GM12874 (cell line): ENCODE data around the gene PDS5B.

Source experiments
- TF ChIP-seq, protein P1 (sequence below): IDR thresholded peaks from 2 replicates; pipeline ENCODE4 v1.5.1; 2011; ENCODE audit warnings: low read depth, mild to moderate bottlenecking, control low read depth, low read length, moderate library complexity; ENCODE audit not compliant: insufficient read depth

PDS5B gene

GRCh38 chr13:32790731-32791130 lies 204.5 kb downstream of the PDS5B start:
- TF ChIP-seq, protein P1, sequence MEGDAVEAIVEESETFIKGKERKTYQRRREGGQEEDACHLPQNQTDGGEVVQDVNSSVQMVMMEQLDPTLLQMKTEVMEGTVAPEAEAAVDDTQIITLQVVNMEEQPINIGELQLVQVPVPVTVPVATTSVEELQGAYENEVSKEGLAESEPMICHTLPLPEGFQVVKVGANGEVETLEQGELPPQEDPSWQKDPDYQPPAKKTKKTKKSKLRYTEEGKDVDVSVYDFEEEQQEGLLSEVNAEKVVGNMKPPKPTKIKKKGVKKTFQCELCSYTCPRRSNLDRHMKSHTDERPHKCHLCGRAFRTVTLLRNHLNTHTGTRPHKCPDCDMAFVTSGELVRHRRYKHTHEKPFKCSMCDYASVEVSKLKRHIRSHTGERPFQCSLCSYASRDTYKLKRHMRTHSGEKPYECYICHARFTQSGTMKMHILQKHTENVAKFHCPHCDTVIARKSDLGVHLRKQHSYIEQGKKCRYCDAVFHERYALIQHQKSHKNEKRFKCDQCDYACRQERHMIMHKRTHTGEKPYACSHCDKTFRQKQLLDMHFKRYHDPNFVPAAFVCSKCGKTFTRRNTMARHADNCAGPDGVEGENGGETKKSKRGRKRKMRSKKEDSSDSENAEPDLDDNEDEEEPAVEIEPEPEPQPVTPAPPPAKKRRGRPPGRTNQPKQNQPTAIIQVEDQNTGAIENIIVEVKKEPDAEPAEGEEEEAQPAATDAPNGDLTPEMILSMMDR = no peak

- TF ChIP-seq, protein P1 = no peak
Measured at GRCh38 chr13:32791545-32792172, 205.4 kb downstream of the PDS5B start.

DNA sequence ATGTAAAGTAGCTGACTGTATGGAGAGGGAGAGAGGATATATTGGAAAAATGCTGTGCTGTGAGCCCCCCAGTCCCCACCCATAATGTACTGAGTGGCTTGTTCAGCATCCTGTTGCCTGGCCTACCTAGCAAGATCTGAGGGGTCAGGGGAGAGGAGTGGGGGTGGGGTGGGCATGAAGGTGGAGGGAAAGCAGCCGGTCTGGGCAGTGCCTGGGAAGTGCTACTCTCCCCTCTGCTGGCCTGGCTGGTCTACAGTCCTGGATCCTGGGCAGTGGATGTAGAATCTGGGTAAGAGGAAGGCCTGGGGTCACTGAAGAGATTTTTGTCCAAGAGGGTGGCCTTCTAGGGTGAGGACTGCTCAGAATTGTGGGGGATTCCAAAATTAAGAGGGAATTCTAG lies 210.5 kb downstream of the PDS5B start:
- TF ChIP-seq, protein P1 = no peak

DNA sequence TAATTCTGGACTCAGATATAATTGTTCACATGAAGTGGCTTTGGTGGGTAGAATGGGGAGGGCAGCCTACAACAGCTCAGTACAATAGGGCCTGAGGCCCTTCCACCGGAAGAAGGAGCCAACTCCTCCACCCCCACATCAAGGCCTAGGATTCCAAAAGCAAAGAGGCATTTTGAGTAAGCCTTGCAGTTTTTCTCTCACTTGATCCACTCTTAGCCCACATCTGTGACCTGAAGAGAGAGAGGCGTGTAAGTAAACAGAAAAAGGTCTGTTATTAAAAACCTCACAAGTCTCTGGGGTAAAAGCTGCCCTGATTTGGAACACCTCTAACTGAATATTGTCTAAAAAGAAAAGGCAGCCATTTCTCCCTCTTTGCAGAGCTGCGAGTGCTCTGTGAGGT lies 215.9 kb downstream of the PDS5B start:
- TF ChIP-seq, protein P1 = no peak

DNA sequence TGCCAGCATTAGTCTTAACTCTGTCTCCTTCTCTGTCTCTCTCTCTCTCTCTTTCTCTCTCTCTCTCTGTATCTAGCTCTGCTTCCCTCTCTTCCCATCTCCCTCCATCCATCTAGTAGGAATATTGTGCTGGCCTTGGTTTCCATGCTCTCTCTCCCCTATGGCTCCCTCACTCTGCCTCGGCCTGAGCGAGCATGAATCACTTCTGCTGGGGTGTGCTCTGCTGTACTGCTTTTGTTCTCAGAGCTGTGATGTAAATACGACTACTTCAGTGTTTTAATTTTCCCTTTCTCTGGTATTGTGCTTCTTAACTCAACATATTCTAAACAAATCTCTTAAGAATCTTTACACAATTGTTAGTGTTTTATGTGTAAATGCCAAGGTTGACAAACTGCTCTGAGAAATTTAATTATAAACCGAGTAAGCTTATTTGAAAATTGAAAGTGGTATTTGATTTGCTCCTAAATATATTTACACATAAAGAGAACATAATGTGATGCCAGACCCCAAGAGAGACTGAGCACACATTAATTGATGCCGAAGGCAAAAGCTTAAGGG lies 218.5 kb downstream of the PDS5B start:
- TF ChIP-seq, protein P1 = no peak

- TF ChIP-seq, protein P1 = no peak
Measured at GRCh38 chr13:32811297-32811800, 225.1 kb downstream of the PDS5B start.

GRCh38 chr13:32821149-32821688 lies 235.0 kb downstream of the PDS5B start:
- TF ChIP-seq, protein P1 = no peak
